DND-41 (cell line): Measurements from ENCODE around the gene ABCG1.

Experiments
- ATAC-seq: fragments of 200-7000 bp; cut with Tn5 transposase; 3 replicates; pipeline ENCODE4 v1.9.1; 2021; ENCODE audit warnings: low read depth; ENCODE audit not compliant: insufficient read depth
- DNase-seq: peaks from one replicate; pipeline ENCODE4 v3.0.0-alpha.2; 2020
- H2AFZ ChIP-seq: 2 replicates; pipeline ENCODE4 v1.6.0; 2012; ENCODE audit warnings: low read depth, low read length
- H3K27ac ChIP-seq: 2 replicates; pipeline ENCODE4 v1.5.1; 2012; ENCODE audit warnings: low read length, inconsistent platforms
- H3K27me3 ChIP-seq: fragments of 200-600 bp; sonication (generic); 2 replicates; pipeline ENCODE4 v1.6.0; 2012; ENCODE audit warnings: low read length, mild to moderate bottlenecking, inconsistent platforms; ENCODE audit not compliant: insufficient read depth, poor library complexity
- H3K36me3 ChIP-seq: 2 replicates; pipeline ENCODE4 v1.5.1; 2012; ENCODE audit warnings: low read length, inconsistent platforms; ENCODE audit not compliant: insufficient read depth
- H3K4me1 ChIP-seq: 2 replicates; pipeline ENCODE4 v1.5.1; 2012; ENCODE audit warnings: mild to moderate bottlenecking, low read length; ENCODE audit not compliant: insufficient read depth
- H3K4me2 ChIP-seq: 2 replicates; pipeline ENCODE4 v1.6.0; 2012; ENCODE audit warnings: mild to moderate bottlenecking, moderate library complexity, low read length, inconsistent platforms; ENCODE audit not compliant: insufficient read depth
- H3K4me3 ChIP-seq, 2 experiments: fragments of 200-600 bp in 1 of 2; shearing (Covaris generic) in 1 of 2; 2 replicates each; pipeline ENCODE4 v1.5.1; 2012 to 2016; ENCODE audit warnings: inconsistent platforms in 2 of 2, low read length in 2 of 2, mild to moderate bottlenecking in 2 of 2, low read depth in 1 of 2, moderate library complexity in 1 of 2
- H3K79me2 ChIP-seq: 2 replicates; pipeline ENCODE4 v1.6.0; 2012; ENCODE audit warnings: low read length, inconsistent platforms; ENCODE audit not compliant: insufficient read depth
- H3K9ac ChIP-seq: 2 replicates; pipeline ENCODE4 v1.6.0; 2012; ENCODE audit warnings: low read depth, mild to moderate bottlenecking, inconsistent platforms, low read length, moderate library complexity
- H3K9me3 ChIP-seq: 2 replicates; pipeline ENCODE4 v1.5.1; 2012; ENCODE audit warnings: low read length, moderate library complexity, mild to moderate bottlenecking, inconsistent platforms; ENCODE audit not compliant: insufficient read depth, severe bottlenecking
- H4K20me1 ChIP-seq: 2 replicates; pipeline ENCODE4 v1.6.0; 2012; ENCODE audit warnings: low read length; ENCODE audit not compliant: insufficient read depth
- EZH2 ChIP-seq: IDR thresholded peaks from 3 replicates; pipeline ENCODE4 v1.6.1; 2012; ENCODE audit warnings: borderline replicate concordance, low read depth, mild to moderate bottlenecking, moderate library complexity, low read length, inconsistent platforms; ENCODE audit not compliant: severe bottlenecking
- TF ChIP-seq, protein P1 (sequence below): IDR thresholded peaks from 2 replicates; pipeline ENCODE4 v1.5.1; 2012; ENCODE audit warnings: borderline replicate concordance, low read length, moderate library complexity, mild to moderate bottlenecking; ENCODE audit not compliant: poor library complexity, severe bottlenecking; ENCODE audit errors: extremely low read depth

ABCG1 gene

DNA sequence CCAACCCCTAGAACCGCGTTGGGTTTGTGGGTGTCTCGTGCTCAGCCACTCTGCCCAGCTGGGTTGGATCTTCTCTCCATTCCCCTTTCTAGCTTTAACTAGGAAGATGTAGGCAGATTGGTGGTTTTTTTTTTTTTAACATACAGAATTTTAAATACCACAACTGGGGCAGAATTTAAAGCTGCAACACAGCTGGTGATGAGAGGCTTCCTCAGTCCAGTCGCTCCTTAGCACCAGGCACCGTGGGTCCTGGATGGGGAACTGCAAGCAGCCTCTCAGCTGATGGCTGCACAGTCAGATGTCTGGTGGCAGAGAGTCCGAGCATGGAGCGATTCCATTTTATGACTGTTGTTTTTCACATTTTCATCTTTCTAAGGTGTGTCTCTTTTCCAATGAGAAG, 77.6 kb downstream of the ABCG1 start:
- H3K79me2 ChIP-seq: no peaks in the 10 kb centered on the region
- no peak for TF ChIP-seq EZH2
- no peak overlapping the region for H3K4me2 ChIP-seq
- no peaks in the 10 kb centered on the region; the same call in 1 of the 2 replicates for H4K20me1 ChIP-seq
- peaks cover 52% of the 10 kb centered on the region for H3K36me3 ChIP-seq
- no peak overlapping the region for H3K4me3 ChIP-seq
- no peak overlapping the region for H3K27ac ChIP-seq
- no peak for DNase-seq
- no peak overlapping the region for H3K9ac ChIP-seq
- H3K27me3 ChIP-seq: no peaks in the 10 kb centered on the region
- H2AFZ ChIP-seq: no peak overlapping the region
- H3K4me1 ChIP-seq: no peaks in the 10 kb centered on the region
- no peaks in the 10 kb centered on the region for H3K9me3 ChIP-seq
- no peak for ATAC-seq

DNA sequence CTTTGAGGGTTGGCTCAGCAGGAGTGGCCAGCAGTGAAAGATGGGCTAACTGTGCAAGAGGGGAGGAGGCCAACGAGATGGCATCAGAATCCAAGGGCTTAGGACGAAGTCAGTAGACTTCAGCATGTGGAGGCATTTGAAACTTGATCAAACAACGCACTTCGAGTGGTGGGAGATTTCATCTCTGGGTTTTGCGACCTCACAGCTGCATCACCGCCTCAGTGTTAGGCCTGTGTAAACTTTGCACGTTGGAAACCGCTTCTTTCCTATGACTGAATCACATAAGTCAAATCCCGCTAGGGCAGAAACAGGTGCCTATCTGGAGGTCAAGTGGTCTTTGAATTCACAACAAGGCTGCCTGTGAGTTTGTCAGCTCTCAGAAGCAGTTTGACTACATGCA, 78.4 kb downstream of the ABCG1 start:
- no peak for TF ChIP-seq EZH2
- TF ChIP-seq, protein P1, sequence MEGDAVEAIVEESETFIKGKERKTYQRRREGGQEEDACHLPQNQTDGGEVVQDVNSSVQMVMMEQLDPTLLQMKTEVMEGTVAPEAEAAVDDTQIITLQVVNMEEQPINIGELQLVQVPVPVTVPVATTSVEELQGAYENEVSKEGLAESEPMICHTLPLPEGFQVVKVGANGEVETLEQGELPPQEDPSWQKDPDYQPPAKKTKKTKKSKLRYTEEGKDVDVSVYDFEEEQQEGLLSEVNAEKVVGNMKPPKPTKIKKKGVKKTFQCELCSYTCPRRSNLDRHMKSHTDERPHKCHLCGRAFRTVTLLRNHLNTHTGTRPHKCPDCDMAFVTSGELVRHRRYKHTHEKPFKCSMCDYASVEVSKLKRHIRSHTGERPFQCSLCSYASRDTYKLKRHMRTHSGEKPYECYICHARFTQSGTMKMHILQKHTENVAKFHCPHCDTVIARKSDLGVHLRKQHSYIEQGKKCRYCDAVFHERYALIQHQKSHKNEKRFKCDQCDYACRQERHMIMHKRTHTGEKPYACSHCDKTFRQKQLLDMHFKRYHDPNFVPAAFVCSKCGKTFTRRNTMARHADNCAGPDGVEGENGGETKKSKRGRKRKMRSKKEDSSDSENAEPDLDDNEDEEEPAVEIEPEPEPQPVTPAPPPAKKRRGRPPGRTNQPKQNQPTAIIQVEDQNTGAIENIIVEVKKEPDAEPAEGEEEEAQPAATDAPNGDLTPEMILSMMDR: no peak
- Histone ChIP-seq H3K79me2 (no peaks in the 10 kb centered on the region), H4K20me1 (no peaks in the 10 kb centered on the region), H3K4me3 (no peak overlapping the region), H2AFZ (no peak overlapping the region), H3K36me3 (peaks cover 45% of the 10 kb centered on the region), H3K27ac (no peak overlapping the region), H3K9me3 (no peaks in the 10 kb centered on the region), H3K9ac (no peak overlapping the region), H3K27me3 (no peaks in the 10 kb centered on the region), H3K4me1 (no peaks in the 10 kb centered on the region), H3K4me2 (no peak overlapping the region)
- ATAC-seq (no peak), DNase-seq (no peak)

DNA sequence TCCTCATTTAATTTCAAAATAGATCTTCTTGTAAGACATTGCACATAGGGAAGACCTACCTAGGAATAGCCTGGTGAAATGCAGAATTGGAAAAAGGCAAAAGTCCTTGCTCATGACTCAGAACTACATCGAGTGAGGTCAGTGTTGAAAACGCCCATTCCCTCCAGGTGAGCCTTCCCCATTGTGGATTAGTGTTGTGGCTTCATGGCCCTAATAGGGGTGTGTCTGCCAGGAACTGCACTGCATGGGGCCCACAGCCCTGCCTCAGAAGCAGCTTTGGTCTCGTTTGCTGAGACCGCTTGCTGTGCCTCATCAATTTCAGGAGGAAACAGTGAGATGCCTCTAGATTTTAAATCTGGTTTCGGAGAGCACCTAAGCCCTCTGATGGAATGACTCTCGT, 79.3 kb downstream of the ABCG1 start:
- no peaks in the 10 kb centered on the region for H3K27me3 ChIP-seq
- no peaks in the 10 kb centered on the region for H4K20me1 ChIP-seq
- ATAC-seq: no peak
- H3K9me3 ChIP-seq: no peaks in the 10 kb centered on the region
- DNase-seq: no peak
- no peak overlapping the region for H3K4me3 ChIP-seq
- no peak overlapping the region for H3K9ac ChIP-seq
- no peak overlapping the region for H2AFZ ChIP-seq
- no peaks in the 10 kb centered on the region for H3K4me1 ChIP-seq
- H3K79me2 ChIP-seq: no peaks in the 10 kb centered on the region
- H3K36me3 ChIP-seq: peaks cover 36% of the 10 kb centered on the region
- TF ChIP-seq, protein P1: no peak
- no peak for TF ChIP-seq EZH2
- H3K4me2 ChIP-seq: no peak overlapping the region
- H3K27ac ChIP-seq: no peak overlapping the region

DNA sequence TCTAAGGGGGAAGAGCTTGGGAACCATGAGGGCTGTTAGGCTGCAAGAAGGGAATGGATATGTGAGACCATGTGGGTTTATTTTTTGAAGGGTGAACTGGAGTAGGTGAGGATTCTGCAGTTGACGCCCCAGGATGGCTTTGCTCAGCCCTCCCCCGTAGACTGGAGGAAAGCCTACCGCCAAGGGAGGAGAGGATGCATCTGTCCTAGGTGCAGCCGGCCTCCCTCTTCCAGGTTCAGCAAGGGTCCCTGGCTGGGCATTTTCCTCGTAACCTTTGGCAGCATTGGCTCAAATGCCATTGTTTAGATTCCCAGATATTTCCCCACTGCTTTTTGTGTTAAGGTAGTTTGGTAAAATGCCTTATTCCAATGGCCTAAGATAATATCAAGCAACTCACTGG, 79.7 kb downstream of the ABCG1 start:
- Histone ChIP-seq H3K27me3 (no peaks in the 10 kb centered on the region), H4K20me1 (no peaks in the 10 kb centered on the region), H3K9ac (no peak overlapping the region), H3K9me3 (no peaks in the 10 kb centered on the region), H3K79me2 (no peaks in the 10 kb centered on the region), H3K4me2 (no peak overlapping the region), H3K4me3 (no peak overlapping the region), H2AFZ (no peak overlapping the region), H3K4me1 (no peaks in the 10 kb centered on the region), H3K36me3 (peaks cover 32% of the 10 kb centered on the region), H3K27ac (no peak overlapping the region)
- TF ChIP-seq EZH2: no peak
- ATAC-seq (no peak), DNase-seq (no peak)
